ENCODE measurements around the gene CIC.

Gene CIC

GRCh38 chr19:42290136-42290522 lies 21.1 kb downstream of the CIC start:
- no peak for DNase-seq

DNA sequence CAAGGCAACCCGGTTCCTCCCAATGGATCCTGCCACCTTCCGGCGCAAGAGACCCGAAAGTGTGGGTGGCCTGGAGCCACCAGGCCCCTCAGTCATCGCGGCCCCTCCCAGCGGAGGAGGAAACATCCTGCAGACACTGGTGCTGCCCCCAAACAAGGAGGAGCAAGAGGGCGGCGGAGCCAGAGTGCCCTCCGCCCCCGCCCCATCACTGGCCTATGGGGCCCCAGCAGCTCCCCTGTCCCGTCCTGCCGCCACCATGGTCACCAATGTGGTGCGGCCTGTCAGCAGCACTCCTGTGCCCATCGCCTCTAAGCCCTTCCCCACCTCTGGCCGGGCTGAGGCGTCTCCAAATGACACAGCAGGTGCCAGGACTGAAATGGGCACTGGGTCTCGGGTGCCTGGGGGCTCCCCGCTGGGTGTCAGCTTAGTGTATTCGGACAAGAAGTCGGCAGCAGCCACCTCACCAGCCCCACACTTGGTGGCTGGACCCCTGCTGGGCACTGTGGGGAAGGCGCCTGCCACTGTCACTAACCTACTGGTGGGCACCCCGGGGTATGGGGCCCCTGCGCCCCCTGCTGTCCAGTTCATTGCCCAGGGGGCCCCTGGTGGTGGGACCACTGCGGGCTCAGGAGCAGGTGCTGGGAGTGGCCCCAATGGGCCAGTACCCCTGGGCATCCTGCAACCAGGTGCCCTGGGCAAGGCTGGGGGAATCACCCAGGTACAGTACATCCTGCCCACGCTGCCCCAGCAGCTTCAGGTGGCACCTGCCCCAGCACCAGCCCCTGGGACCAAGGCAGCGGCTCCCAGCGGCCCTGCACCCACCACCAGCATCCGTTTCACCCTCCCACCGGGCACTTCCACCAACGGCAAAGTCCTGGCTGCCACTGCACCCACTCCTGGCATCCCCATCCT lies 21.7 kb downstream of the CIC start:
- no peak for DNase-seq

- DNase-seq: no peak
Measured at GRCh38 chr19:42291435-42291810, 22.4 kb downstream of the CIC start.

DNA sequence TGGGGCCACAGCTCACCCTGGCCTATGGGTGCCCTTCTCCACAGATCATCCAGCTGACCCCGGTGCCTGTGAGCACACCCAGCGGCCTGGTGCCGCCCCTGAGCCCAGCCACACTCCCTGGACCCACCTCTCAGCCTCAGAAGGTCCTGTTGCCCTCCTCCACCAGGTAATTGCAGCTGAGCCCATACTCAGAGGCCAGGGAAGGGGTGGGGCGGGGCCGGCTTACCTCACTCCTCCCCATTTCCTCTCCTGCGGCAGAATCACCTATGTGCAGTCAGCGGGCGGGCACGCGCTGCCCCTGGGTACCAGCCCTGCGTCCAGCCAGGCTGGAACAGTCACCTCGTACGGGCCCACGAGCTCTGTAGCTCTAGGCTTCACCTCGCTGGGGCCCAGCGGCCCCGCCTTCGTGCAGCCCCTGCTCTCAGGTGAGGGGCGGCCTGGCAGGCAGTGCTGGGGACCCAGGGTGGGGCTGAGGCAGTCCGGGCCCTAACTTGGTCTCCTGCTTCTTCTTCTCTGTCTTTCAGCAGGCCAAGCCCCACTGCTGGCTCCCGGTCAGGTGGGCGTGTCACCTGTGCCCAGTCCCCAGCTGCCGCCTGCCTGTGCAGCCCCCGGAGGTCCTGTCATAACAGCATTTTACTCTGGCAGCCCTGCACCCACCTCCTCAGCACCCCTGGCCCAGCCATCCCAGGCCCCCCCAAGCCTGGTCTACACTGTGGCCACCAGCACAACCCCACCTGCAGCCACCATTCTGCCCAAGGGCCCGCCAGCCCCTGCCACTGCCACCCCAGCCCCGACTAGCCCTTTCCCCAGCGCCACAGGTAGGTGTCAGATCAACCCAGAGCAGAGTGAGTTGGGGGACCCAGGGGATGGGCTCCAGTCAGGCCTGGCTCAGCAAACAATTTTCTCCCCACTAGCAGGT lies 23.2 kb downstream of the CIC start:
- DNase-seq: no peak

- no peak for DNase-seq
Measured at GRCh38 chr19:42292963-42293362, 23.9 kb downstream of the CIC start.

DNA sequence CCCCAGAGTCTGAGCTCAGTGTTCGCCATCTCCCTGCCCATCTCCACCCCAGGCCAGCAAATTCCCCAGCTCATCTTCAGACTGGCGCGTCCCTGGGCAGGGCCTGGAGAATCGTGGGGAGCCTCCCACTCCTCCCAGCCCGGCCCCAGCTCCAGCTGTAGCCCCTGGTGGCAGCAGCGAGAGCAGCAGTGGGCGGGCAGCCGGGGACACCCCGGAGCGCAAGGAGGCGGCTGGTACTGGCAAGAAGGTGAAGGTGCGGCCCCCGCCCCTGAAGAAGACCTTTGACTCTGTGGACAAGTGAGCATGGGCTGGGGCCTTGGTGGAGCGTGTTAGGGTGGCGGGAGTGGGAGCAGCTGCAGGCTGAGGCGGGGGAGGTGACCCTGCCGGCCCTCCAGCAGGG lies 24.5 kb downstream of the CIC start:
- no peak for DNase-seq

GRCh38 chr19:42293948-42294347 lies 24.9 kb downstream of the CIC start:
- no peak for DNase-seq

GRCh38 chr19:42294471-42295137 lies 25.6 kb downstream of the CIC start:
- no peak for DNase-seq

GRCh38 chr19:42295342-42295741 lies 26.3 kb downstream of the CIC start:
- no peak for DNase-seq

DNA sequence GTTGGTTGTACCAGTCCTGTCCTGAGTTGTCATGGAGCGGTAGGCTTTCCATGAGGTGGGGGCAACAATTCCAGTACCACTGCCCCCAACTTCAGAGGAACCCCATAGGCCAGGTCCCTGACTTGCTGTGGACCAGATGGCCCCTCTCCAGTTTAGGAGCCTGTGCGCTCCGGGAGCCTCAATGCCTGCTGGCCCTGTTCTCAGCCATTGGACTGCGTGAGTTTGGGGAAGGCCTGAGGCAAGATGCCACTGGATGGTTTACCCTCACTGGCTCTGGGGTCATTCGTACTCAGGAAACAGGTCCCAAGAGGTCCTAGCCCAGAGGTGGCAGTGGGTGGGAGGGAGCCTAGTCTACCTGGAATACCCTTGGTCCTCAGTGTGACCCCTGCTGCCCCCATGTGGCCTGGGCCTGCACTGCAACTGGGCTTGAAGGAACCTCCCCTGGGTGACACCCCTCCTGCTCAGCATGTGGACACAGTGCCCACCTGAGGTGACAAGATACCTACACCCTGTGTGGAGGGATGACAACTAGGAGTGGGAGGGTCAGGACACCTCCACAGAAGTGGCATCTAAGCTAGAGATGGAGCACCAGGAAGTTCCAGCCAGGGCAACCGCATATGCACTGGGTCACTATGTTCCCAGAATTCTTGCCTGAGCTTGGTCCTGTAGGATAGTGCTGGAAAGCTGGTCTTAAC lies 26.9 kb downstream of the CIC start:
- no peak for DNase-seq

- no peak for DNase-seq
Measured at GRCh38 chr19:42297039-42297438, 28.0 kb downstream of the CIC start.

- no peak for DNase-seq
Measured at GRCh38 chr19:42301646-42302203, 32.7 kb downstream of the CIC start, which contains the start of gene PRR19. TSS of gene PRR19 (plus strand) at chr19:42302132. CDS start at chr19:42309585, 7,453 bp downstream.

DNA sequence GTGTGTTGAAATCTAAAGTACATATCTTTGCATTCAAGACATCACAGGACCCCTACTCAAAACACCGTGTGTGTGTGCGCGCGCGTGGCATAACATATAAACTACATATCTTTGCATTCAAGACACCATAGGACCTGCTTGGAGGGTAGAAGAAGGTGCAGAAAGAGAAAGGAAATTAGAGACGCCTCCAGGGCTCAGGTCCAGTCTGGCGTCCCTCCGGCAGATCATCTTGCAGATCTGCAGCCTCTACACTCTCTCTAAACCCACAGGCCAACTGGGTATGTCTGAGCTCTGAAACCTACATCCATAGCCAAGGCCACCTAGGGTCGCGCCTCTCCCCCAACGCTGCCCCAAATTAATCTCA lies 34.0 kb downstream of the CIC start:
- DNase-seq: no peak

DNA sequence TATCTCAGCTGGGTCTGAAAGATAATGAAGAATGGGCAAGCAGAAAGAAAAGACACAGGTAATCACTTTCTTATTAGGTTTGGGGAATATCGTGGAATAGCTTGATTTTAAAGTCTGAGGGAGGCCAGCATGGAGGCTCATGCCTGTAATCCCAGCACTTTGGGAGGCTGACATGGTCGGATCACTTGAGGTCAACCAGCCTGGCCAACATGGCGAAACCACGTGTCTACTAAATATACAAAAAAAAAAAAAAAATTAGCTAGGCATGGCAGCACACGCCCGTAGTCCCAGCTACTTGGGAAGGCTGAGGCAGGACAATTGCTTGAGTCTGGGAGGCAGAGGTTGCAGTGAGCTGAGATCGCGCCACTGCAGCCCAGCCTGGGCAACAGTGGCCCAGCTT lies 34.8 kb downstream of the CIC start:
- no peak for DNase-seq

- no peak for DNase-seq
Measured at GRCh38 chr19:42306646-42307045, 37.6 kb downstream of the CIC start.

DNA sequence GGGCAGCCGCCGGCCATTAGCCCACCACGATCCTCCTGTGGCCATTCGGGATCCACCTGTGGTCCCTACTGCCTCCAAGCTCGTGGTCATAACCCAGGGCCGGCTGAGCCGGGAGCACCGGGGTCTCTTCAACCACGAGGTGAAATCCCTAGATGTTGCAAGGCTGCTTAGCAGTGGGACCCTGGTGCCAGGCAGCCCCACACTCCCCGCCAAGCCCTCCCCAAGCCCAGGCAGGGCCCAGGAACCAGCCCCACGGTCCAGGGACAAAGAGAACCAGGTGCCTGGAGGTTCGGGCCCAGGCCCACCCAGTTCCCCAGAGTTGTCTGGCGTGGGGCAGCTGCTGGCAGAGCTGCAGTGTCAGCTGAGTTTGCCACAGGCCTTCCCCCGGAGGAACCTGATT lies 40.6 kb downstream of the CIC start:
- no peak for DNase-seq

DNA sequence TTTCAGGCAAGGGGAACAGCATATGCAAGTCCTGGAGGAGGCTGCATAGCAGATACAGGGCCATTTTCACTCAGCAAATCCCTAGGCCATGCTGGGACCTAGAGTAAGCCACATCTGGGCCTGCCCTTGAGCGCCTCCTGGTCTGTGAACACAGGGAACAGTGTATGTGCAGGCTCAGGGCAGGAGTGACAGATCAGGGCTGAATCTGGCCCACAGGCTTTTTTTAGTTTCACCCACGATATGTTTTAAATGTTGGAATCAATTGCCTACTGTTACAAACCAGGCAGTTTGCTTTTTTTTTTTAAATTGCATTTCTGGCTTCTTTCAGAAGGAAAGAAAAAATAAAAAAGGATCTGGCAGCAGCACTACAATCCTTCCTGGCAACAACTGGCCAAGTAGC lies 42.6 kb downstream of the CIC start:
- DNase-seq: no peak

DNA sequence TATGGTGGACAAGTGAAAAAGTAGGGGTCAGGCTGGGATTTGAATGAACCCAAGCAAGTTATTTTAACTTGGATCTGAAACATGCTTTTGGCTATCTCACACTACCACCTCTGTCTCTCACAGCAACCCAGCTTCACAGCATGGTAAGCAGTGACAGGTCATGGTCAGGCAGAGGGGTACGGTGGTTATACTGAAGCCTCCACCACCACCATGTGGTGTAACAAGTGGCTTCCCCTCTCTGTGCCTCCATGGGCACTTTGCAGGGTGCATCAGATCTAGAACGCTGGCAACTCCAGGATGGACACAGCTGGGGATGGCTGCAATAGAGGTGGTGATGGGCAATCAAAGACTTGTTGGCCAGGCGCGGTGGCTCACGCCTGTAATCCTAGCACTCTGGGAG lies 43.3 kb downstream of the CIC start:
- DNase-seq: no peak

GRCh38 chr19:42313096-42313839 lies 44.2 kb downstream of the CIC start, which contains the start of gene TMEM145:
TSS of gene TMEM145 (plus strand) at chr19:42313309. CDS start at chr19:42313377, 68 bp downstream.
- no peak for DNase-seq

DNA sequence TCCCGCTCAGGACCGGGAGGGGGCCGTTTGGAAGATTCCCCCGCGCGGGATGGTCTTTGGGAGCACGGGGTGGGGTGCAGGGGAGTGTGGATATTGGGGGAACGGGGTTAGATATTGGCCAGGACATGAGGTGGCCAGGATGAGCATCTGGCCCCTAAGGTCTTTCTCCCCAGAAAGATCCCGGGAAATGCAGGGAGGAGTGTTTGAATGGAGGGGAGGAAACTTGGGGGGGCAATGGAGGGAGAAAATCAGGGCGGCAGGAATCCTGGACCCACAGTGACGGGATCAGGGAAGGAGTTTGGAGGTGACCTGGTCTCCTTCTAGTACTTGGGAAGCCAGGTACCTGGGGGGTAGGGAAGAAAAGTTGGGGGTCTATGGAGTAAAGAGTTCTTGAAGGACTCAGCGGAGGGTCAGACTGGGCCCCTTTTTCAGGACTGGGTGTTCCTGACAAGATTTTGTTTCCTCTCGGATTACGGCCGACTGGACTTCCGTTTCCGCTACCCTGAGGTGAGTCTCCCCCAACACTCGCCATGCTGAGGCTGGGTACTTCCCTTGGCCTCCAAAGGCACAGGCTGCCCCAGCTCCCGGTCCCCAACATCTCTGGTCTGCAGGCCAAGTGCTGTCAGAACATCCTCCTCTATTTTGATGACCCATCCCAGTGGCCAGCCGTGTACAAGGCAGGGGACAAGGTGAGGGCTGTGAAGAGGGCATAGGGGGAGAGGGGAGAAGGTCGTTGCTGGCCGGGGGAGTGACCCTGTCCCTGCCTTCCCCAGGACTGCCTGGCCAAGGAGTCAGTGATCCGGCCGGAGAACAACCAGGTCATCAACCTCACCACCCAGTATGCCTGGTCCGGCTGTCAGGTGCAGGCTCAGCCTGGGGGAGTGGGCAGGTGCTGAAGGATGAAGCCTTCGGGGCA lies 45.0 kb downstream of the CIC start:
- no peak for DNase-seq
